HG02973 (cell line): Measurements from ENCODE around the gene GRIN2B.

Experiments
- ATAC-seq: cut with Tn5 transposase; IDR thresholded peaks from one replicate; pipeline ENCODE4 v1.9.1; 2021; ENCODE audit warnings: moderate library complexity; ENCODE audit not compliant: unreplicated experiment

GRIN2B gene

DNA sequence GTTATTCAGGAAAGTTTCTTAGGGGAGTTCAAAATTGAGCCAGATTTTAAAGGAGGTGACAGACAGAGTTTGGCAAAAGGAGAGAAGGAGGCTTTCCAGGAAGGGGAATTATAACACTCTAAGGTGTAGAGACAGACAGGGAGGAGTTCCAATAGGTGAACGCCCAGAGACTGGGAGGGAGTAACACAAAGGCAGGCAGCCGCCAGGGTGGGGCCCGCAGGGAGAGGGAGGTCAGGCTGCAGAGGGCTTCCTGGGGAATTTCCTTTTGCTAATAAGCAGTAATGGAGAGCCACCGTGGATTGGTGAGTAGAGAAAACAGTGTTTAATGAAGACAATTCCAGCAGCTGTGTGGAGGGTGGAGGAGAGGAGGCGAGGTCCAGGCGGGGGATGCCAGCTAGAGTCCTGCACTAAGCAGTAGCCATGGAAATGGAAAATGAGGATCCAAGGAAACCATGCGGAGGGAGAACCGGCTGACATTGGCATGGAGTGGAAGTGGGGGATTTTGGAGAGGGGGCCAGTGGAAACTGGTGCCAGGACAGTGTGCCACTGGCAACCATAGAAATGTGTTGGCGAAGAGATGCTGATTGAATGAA is 22.2 kb downstream of the GRIN2B start:
- ATAC-seq = no peak

DNA sequence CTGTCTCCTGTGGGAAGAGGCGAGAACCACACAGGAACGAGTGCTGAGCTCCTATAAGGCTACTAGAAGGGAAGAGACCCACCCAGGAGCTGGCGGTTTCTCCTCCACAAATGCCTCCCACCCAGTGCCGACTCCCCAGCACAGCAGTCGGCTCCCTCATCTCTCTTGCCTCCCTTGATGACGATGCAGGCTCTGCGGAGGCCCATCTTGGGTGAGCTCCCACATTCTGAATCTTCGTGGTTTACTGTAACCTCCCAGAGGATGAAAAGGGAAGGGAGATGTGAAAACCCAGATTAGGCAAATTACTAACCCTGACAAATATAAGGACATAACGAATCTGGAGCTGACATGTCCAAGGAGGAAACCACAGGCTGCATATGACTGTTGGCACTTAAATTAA is 23.8 kb downstream of the GRIN2B start:
- ATAC-seq = no peak

DNA sequence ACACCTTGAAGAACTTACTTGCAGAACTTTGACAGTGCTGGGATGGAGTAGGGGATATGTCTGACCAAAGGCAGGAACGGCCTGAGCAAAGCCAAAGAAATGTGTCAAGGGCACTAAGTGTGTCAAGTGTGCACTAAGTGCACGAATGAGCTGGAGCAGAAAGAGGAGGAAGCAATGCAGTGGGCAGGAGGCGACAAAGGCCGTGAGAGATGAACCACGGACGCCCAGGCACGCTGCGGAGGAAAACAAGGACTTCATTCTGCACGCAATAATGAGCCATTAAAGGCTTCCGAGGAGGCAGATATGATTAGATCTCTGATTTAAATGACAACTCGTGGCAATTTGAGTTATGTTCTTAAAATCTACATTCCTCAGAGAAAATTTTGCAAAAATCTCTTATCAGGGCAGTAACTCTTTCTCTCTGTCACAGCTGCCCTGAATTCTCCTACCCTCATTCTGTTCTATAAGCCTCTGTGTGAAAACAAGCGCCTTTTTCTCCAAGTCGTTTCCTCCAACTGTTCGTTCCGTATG is 25.3 kb downstream of the GRIN2B start:
- ATAC-seq = no peak

DNA sequence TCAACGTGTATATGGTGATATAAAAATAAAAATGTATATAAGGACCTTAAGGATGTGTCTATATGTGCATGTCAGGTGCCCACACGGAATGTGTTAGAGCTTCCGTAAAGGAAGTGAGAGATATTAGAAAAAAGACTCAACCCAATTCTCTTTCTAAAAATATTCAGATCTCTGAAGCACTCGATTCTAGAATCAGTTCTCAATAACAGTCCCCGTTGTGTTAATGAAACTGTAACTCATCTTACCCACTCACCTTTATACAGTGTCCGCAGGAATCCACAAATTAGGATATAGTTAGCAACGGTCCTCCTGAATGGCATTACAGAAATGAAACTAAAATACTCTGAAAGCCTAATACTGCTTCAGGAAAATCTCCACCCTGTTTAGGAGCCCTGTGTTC is 29.3 kb downstream of the GRIN2B start:
- no peak for ATAC-seq

DNA sequence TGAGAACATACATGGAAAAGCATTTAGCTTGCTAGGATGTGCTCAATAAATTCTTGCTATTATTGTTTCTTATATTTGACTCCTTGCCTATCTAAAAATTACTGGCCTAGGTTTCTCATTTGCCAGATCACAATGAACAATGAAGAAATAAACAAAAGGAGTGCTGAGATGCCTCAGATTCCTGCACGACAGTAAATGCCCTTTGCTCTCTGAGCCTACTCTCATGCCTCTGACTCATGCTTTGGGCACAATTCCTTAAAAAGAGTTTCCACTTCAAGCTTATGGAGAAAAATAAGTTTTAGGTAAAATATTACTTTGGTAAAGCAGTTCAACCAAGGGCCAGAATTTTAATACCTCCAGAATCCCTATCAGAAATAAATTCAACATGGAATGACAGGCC is 30.9 kb downstream of the GRIN2B start:
- no peak for ATAC-seq

DNA sequence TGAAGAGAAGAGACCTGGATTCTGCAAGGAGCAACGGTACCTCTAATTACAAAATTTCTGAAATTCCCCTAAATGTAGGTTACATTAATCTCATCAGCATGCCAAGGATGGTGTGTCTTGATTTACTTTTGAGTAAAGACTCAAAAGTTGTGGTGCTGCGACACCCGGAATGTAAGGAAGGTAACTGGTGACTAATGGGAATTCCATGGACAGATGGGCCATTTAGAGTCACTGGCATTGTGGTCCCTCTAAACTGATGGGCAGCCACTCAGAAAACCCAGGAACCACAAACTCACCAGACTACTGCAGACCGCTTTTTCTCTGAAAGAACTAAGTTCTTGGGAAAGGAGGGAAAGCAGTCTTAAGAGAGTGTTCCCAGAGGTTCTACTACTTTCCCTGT is 32.8 kb downstream of the GRIN2B start:
- no peak for ATAC-seq

DNA sequence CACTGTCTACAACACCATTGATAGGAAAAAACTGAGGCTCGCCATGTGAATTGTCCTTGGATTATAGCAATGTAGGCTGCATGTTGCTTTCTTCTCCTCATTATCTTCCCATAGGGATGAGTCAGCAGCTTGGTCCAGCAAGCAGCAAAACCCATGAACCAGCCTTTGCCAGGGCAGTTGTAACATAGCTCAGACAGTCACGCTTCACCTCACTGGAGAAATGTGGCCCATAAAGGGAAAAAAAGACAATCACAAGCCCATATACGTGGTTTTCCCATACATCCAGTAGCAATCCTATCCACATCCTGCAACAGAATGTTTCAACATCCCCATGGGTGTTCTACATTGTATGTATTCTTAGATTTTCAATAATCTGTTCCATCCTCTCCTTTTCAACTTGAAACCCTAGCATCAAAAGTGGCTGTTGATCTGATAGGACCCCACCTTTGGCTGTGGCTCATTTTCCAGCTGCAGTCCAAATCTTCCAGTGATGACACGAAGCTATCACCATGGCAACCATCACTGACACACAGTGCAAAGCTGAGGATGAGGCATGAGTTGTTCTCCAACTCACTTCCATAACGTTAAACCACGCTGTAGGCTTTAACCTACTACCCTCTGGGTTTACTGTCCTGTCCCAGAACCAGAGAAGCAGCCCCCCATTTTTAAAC is 34.0 kb downstream of the GRIN2B start:
- ATAC-seq = no peak

DNA sequence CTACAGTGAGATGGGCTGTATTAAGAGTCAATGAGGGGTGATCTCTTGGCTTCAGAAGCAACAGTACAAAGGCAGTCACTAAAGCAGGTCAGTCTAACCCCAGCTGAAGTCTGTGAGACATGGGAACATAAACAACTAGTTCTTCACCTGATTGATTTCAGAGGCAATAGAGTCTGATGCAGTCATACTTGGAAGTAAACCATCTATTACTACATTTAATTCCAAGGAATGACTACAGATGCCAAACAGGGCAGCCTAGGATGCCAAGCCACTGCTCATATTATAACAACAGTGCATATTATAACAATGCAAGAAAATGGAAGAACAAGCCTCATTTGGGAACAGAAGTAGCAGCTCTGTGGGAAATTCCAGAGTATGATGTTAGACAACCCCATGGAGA is 35.8 kb downstream of the GRIN2B start:
- ATAC-seq = no peak

DNA sequence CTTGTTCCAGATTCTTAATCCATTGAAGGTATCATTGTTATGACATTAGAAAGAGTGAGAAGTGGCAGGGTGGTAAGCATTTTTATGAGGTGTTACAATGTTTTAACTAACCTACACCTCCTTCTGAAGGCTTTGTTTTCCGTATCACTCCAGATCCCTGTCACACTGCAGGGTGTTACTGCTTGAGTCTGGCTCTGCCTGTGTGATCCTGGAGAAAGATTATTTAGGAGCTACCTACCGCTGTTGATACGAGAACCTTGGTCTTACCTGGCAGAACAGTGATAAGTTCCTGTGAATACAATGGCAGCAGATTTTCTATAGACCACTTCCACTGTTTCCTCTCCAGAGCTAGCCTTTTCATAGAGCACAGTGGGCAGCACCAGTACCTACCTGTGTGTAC is 36.2 kb downstream of the GRIN2B start:
- no peak for ATAC-seq

DNA sequence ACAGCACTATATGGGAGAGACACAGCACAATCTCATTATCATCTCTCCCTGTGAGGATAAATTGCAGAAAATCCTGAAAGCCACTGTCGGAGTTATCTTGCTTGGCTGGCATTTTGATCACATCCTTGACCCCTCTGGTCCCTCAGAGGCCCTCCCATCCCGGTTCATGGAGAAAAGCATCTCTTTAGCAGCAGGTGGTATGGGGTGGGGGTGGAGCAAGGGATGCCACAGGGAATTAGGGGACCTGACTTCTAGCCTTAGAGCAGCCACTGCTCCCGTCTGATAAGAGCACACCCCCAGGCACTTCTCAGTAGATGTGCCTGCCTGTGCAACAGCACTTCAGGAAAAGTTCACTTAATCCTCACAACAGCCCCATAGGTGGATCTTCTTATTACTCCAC is 38.6 kb downstream of the GRIN2B start:
- ATAC-seq = no peak

DNA sequence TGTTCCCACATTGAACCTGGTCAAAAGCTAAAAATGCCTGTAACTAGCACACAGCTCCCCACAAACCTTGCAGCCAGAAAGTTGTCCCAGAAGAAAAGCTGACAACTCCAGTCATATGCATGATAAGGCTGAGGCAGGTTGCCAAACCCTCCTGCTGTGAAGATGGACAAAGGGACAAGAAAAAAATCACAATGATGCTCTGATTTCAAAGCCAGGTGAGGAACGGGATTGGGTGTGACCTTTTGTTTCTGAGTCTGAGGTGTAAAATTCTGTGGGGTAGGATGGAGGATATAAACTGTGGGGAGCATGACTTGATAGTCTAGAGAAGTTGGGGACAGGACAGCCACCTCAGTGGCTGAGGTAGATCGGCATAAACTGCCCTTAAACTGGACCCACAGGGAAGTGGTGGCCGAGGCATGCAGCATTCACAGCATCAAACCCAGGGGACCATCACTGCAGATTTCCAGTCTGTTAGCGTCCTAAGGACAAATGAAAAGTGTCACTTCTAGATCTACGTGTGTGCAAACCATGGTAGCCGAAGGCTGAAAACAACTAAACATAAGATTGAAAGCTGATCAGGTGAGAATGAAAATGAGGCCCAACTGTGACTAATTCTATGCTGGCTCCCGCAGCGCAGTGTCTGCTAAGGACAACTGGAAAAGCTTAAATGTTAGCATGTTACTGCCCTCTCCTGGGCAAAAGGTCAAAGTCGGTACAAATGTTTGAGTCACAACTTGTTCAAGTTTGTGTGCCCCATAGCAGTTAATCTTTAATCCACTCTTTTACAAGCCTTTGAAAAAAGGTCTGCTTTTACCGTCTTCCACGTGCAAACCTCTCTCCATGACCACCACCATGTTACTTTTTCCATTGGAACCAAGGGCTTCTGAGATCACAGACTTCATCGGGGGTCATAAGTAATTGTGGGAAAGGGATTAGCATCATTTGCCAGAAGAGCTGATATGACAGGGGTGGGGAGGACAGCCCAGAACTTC is 39.8 kb downstream of the GRIN2B start:
- ATAC-seq = peak; percentile 65

DNA sequence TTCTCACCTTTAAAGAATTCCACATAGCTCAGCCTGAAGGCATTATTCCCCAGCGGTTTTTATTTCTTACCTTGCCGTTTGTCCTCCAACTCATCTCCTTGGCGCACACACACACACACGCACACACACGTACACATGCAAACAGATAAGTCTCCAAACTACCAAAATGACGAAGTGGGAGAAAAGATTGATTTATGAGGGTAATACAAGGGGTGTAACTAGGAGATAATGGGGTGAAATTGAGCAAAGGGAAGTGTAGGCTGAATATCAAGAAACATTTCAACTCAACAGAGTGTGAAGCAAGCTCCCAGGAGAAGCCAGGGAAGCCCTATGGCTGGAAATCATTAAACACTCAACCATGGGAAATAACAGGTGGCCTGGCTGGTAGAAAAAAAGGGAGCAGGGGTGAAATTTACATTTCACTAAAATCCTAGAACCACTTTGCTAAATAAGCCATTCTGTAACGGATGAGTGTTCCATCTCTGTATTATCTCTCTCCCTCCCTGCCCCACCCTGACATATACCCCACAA is 41.0 kb downstream of the GRIN2B start:
- no peak for ATAC-seq

DNA sequence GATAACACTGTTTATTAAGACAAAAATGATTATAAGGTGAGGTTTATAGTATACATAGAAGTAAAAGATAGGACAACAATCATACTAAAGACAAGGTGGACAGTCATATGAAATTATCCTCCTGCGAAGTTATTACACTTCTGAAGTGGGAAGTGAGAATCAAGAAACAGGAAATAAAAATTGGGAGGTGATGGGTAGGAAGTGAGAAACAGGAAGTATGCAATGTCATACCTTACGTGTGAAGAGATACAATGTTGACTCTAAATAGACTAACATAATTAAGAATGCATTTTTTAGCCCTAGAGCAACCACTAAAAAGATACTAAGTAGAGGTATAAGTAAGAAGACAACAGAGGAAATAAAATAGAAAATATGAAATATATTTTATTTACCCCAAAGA is 43.7 kb downstream of the GRIN2B start:
- no peak for ATAC-seq

DNA sequence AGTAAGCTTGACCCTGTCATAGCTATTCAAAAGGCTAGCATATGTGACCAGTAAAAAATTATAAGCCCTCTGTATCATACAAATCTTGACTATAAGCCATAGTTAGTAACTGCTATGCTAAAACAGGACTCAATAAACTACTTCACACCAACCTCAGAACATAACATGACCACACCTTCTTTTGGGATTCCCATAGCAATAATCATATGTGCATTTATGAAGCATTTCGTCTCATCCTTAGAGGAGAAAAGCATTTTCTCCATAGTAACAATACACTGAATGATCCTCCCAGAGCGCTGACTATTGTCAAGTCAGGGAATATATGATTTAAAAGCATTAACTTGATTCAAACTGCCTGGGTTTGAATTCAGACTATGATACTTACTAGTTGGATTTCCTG is 46.2 kb downstream of the GRIN2B start:
- ATAC-seq = no peak
